ENCODE results near the gene CACNG4.

Gene CACNG4

GRCh38 chr17:66963909-66964771 lies at the start of gene CACNG4:
CACNG4 (plus strand) TSS chr17:66964707; CDS start chr17:66964912, 205 bp downstream.
- DNase-seq (ENCODE audit: extremely low read depth, insufficient read length), result no peak
- Histone ChIP-seq H3K27me3 (replicated peaks; ENCODE audit: control insufficient read depth, insufficient read depth, low read length) (peaks cover 6% of the 10 kb centered on the region), H3K36me3 (ENCODE audit: control insufficient read depth, insufficient read depth, low read length) (no peaks in the 10 kb centered on the region), H3K4me3 (replicated peaks; ENCODE audit: low read depth, low read length) (peak within 1 kb of the TSS; percentile 40)
- no peak for TF ChIP-seq CTCF (IDR thresholded peaks at IDR 0.05; ENCODE audit: insufficient read depth, low read length, poor library complexity, severe bottlenecking)

GRCh38 chr17:66915204-66915611 lies 49.3 kb upstream of the CACNG4 start:
- Histone ChIP-seq H3K4me3 (replicated peaks; ENCODE audit: low read depth, low read length) (no peak overlapping the region), H3K27me3 (replicated peaks; ENCODE audit: control insufficient read depth, insufficient read depth, low read length) (no peaks in the 10 kb centered on the region), H3K36me3 (ENCODE audit: control insufficient read depth, insufficient read depth, low read length) (no peaks in the 10 kb centered on the region)
- DNase-seq (ENCODE audit: extremely low read depth, insufficient read length), result no peak
- TF ChIP-seq CTCF (IDR thresholded peaks at IDR 0.05; ENCODE audit: insufficient read depth, low read length, poor library complexity, severe bottlenecking), result no peak

- Histone ChIP-seq H3K36me3 (ENCODE audit: control insufficient read depth, insufficient read depth, low read length) (no peaks in the 10 kb centered on the region), H3K4me3 (replicated peaks; ENCODE audit: low read depth, low read length) (no peak overlapping the region), H3K27me3 (replicated peaks; ENCODE audit: control insufficient read depth, insufficient read depth, low read length) (no peaks in the 10 kb centered on the region)
- DNase-seq (ENCODE audit: extremely low read depth, insufficient read length), result no peak
- TF ChIP-seq CTCF (IDR thresholded peaks at IDR 0.05; ENCODE audit: insufficient read depth, low read length, poor library complexity, severe bottlenecking), result no peak
Measured at GRCh38 chr17:66915792-66916191, 48.7 kb upstream of the CACNG4 start.

- TF ChIP-seq CTCF (IDR thresholded peaks at IDR 0.05; ENCODE audit: insufficient read depth, low read length, poor library complexity, severe bottlenecking), result no peak
- no peak for DNase-seq (ENCODE audit: extremely low read depth, insufficient read length)
- Histone ChIP-seq H3K27me3 (replicated peaks; ENCODE audit: control insufficient read depth, insufficient read depth, low read length) (no peaks in the 10 kb centered on the region), H3K36me3 (ENCODE audit: control insufficient read depth, insufficient read depth, low read length) (no peaks in the 10 kb centered on the region), H3K4me3 (replicated peaks; ENCODE audit: low read depth, low read length) (no peak overlapping the region)
Measured at GRCh38 chr17:66916946-66917345, 47.6 kb upstream of the CACNG4 start.

GRCh38 chr17:66918896-66919295 lies 45.6 kb upstream of the CACNG4 start:
- no peaks in the 10 kb centered on the region for H3K27me3 ChIP-seq (replicated peaks; ENCODE audit: control insufficient read depth, insufficient read depth, low read length)

More at GRCh38 chr17:66918896-66919295, 45.6 kb upstream of the CACNG4 start:
- no peak overlapping the region for H3K4me3 ChIP-seq (replicated peaks; ENCODE audit: low read depth, low read length)
- no peak for DNase-seq (ENCODE audit: extremely low read depth, insufficient read length)
- no peaks in the 10 kb centered on the region for H3K36me3 ChIP-seq (ENCODE audit: control insufficient read depth, insufficient read depth, low read length)
- TF ChIP-seq CTCF (IDR thresholded peaks at IDR 0.05; ENCODE audit: insufficient read depth, low read length, poor library complexity, severe bottlenecking), result no peak
